Osteoblast (primary cell): ENCODE measurements around the gene CAMTA1. TPM values are rescaled to one million over a fixed set of nuclear protein-coding genes. Genes with fewer than 3 reads are reported as not detected.

Source experiments
- DNase-seq: peaks from one replicate; pipeline ENCODE4 v3.0.0; 2011; ENCODE audit warnings: low spot score, mixed read lengths; ENCODE audit not compliant: insufficient read length; ENCODE audit errors: missing footprints
- H2AFZ ChIP-seq: 2 replicates; pipeline ENCODE4 v1.6.0; 2011; ENCODE audit warnings: mild to moderate bottlenecking, low read length
- H3K27ac ChIP-seq: 2 replicates; pipeline ENCODE4 v1.5.1; 2011; ENCODE audit warnings: mild to moderate bottlenecking, low read depth, low read length, moderate library complexity
- H3K27me3 ChIP-seq: 2 replicates; pipeline ENCODE4 v1.6.0; 2012; ENCODE audit warnings: mild to moderate bottlenecking, control low read depth, inconsistent platforms, low read length, moderate library complexity; ENCODE audit not compliant: insufficient read depth
- H3K36me3 ChIP-seq: 2 replicates; pipeline ENCODE4 v1.5.1; 2011; ENCODE audit warnings: mild to moderate bottlenecking, low read length, control low read depth, moderate library complexity; ENCODE audit not compliant: insufficient read depth
- H3K4me1 ChIP-seq: 2 replicates; pipeline ENCODE4 v1.5.1; 2011; ENCODE audit warnings: mild to moderate bottlenecking, low read length, control low read depth, moderate library complexity; ENCODE audit not compliant: insufficient read depth
- H3K4me2 ChIP-seq: 2 replicates; pipeline ENCODE4 v1.6.0; 2011; ENCODE audit warnings: mild to moderate bottlenecking, low read length; ENCODE audit not compliant: insufficient read depth
- H3K4me3 ChIP-seq: fragments of 200-600 bp; sonication (generic); 3 replicates; pipeline ENCODE4 v1.5.1; 2012; ENCODE audit warnings: mild to moderate bottlenecking, low read length, inconsistent platforms; ENCODE audit not compliant: insufficient read depth
- H3K79me2 ChIP-seq: 2 replicates; pipeline ENCODE4 v1.6.0; 2012; ENCODE audit warnings: mild to moderate bottlenecking, low read length, control low read depth, inconsistent platforms; ENCODE audit not compliant: insufficient read depth
- H3K9me3 ChIP-seq: 2 replicates; pipeline ENCODE4 v1.5.1; 2011; ENCODE audit warnings: low read depth, low read length, control low read depth
- H4K20me1 ChIP-seq: 2 replicates; pipeline ENCODE4 v1.6.0; 2012; ENCODE audit warnings: mild to moderate bottlenecking, low read length, control low read depth; ENCODE audit not compliant: insufficient read depth
- total RNA-seq: library from RNA; depleted of rRNA; stranded (reverse); fragments of >200 nt; gene quantifications from 2 replicates; pipeline ENCODE4 v1.2.3, GENCODE V29; 2012
- TF ChIP-seq, protein P1 (sequence below): IDR thresholded peaks from 2 replicates; pipeline ENCODE4 v1.5.1; 2011; ENCODE audit warnings: mild to moderate bottlenecking, low read depth, low read length, moderate library complexity; ENCODE audit errors: extremely low read depth

The CAMTA1 gene
- total RNA-seq, 1 donor, result 47.4 TPM

DNA sequence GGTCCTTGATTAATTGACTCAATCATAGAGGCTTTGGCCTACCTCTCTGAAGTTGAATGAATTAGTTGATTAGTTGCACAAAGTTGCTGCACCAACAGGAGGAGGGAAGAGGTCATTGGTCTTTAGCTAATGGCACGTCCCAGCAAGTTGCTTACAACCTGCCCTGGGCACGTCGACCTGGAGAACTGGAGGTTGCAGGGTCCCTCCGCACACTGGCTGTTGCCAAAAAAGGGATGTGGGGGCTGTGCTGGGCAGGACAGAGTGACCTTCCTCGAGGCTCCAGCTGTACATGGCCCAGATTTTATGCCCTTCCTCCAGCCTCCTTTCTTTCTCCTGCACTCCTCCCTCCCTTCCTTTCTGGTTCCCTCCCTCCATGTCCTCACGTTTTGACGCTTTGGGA lies 755.6 kb downstream of the CAMTA1 start:
- H4K20me1 ChIP-seq, result no peaks in the 10 kb centered on the region
- no peaks in the 10 kb centered on the region for H3K79me2 ChIP-seq
- H3K4me3 ChIP-seq, result no peak overlapping the region
- no peak for DNase-seq
- H3K4me1 ChIP-seq, result no peaks in the 10 kb centered on the region
- TF ChIP-seq, protein P1, sequence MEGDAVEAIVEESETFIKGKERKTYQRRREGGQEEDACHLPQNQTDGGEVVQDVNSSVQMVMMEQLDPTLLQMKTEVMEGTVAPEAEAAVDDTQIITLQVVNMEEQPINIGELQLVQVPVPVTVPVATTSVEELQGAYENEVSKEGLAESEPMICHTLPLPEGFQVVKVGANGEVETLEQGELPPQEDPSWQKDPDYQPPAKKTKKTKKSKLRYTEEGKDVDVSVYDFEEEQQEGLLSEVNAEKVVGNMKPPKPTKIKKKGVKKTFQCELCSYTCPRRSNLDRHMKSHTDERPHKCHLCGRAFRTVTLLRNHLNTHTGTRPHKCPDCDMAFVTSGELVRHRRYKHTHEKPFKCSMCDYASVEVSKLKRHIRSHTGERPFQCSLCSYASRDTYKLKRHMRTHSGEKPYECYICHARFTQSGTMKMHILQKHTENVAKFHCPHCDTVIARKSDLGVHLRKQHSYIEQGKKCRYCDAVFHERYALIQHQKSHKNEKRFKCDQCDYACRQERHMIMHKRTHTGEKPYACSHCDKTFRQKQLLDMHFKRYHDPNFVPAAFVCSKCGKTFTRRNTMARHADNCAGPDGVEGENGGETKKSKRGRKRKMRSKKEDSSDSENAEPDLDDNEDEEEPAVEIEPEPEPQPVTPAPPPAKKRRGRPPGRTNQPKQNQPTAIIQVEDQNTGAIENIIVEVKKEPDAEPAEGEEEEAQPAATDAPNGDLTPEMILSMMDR, result no peak
- no peaks in the 10 kb centered on the region for H3K36me3 ChIP-seq
- H2AFZ ChIP-seq, result no peak overlapping the region
- H3K27ac ChIP-seq, result no peak overlapping the region
- no peaks in the 10 kb centered on the region for H3K27me3 ChIP-seq
- peaks cover 3% of the 10 kb centered on the region for H3K9me3 ChIP-seq
- no peak overlapping the region for H3K4me2 ChIP-seq

- no peak for DNase-seq
- Histone ChIP-seq H2AFZ (no peak overlapping the region), H3K9me3 (peaks cover 3% of the 10 kb centered on the region), H4K20me1 (no peaks in the 10 kb centered on the region), H3K4me1 (no peaks in the 10 kb centered on the region), H3K4me3 (no peak overlapping the region), H3K36me3 (no peaks in the 10 kb centered on the region), H3K4me2 (no peak overlapping the region), H3K79me2 (no peaks in the 10 kb centered on the region), H3K27me3 (no peaks in the 10 kb centered on the region), H3K27ac (no peak overlapping the region)
- TF ChIP-seq, protein P1, result no peak
These were observed 756.4 kb downstream of the CAMTA1 start for GRCh38 chr1:7541629-7542028.

- no peaks in the 10 kb centered on the region for H3K4me1 ChIP-seq
- no peak overlapping the region for H2AFZ ChIP-seq
- H3K36me3 ChIP-seq, result no peaks in the 10 kb centered on the region
- H3K79me2 ChIP-seq, result no peaks in the 10 kb centered on the region
- TF ChIP-seq, protein P1, result no peak
- no peaks in the 10 kb centered on the region for H3K9me3 ChIP-seq
- no peak overlapping the region for H3K4me3 ChIP-seq
- no peak overlapping the region for H3K27ac ChIP-seq
- no peaks in the 10 kb centered on the region for H3K27me3 ChIP-seq
- no peaks in the 10 kb centered on the region for H4K20me1 ChIP-seq
- no peak overlapping the region for H3K4me2 ChIP-seq
- no peak for DNase-seq
These were observed 758.5 kb downstream of the CAMTA1 start for GRCh38 chr1:7543718-7544090.

GRCh38 chr1:7549277-7550161 lies 764.3 kb downstream of the CAMTA1 start:
- Histone ChIP-seq H3K79me2 (no peaks in the 10 kb centered on the region), H3K4me1 (peaks cover 24% of the 10 kb centered on the region), H3K4me3 (peak overlapping the region; percentile 22), H3K4me2 (peak overlapping the region; percentile 52), H3K9me3 (no peaks in the 10 kb centered on the region), H3K36me3 (no peaks in the 10 kb centered on the region), H4K20me1 (no peaks in the 10 kb centered on the region), H2AFZ (peak overlapping the region; percentile 68), H3K27ac (peak overlapping the region; percentile 86), H3K27me3 (no peaks in the 10 kb centered on the region)
- TF ChIP-seq, protein P1, result no peak
- DNase-seq, result peak; percentile 91
